Gastroesophageal sphincter (tissue), 3 donors: Measurements from ENCODE around the gene STT3B.

Experiments used
- EP300 ChIP-seq: sonication (generic); formaldehyde crosslinking; IDR thresholded peaks from one replicate; pipeline ENCODE4 v1.6.1; 2017; ENCODE audit warnings: antibody characterized with exemption, mild to moderate bottlenecking
- TF ChIP-seq, protein P1 (sequence below), 4 experiments: fragments of 200-600 bp in 2 of 4; fragments of 450-650 bp in 2 of 4; sonication (generic) in 1 of 4; IDR thresholded peaks; one replicate each; pipeline ENCODE4 v1.5.1; 2017 to 2019; ENCODE audit warnings: antibody characterized with exemption in 4 of 4, mild to moderate bottlenecking in 2 of 4, moderate library complexity in 2 of 4

DNA sequence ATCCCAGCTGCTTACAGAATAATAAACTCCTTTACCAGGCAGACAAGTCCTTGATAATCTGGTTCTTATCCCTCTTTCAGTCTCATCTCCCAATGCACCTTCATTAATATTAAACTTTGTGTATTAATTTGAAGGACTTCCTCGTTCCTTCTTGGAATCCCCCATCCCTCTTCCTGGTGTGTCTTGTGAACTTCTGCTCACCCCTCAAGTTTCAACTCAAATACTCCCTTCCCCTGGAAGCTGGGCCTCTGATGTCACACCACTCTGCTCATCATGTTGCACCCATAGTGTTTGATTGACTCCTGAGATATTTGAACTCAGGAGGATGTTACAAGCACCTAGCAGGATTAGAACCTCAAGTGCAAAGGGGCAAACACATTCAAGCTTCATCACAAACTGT is 3.3 kb upstream of the STT3B start:
- TF ChIP-seq, protein P1, sequence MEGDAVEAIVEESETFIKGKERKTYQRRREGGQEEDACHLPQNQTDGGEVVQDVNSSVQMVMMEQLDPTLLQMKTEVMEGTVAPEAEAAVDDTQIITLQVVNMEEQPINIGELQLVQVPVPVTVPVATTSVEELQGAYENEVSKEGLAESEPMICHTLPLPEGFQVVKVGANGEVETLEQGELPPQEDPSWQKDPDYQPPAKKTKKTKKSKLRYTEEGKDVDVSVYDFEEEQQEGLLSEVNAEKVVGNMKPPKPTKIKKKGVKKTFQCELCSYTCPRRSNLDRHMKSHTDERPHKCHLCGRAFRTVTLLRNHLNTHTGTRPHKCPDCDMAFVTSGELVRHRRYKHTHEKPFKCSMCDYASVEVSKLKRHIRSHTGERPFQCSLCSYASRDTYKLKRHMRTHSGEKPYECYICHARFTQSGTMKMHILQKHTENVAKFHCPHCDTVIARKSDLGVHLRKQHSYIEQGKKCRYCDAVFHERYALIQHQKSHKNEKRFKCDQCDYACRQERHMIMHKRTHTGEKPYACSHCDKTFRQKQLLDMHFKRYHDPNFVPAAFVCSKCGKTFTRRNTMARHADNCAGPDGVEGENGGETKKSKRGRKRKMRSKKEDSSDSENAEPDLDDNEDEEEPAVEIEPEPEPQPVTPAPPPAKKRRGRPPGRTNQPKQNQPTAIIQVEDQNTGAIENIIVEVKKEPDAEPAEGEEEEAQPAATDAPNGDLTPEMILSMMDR (IDR thresholded peaks at IDR 0.05), result no peak
- no peak for TF ChIP-seq EP300
